SK-N-SH treated with all-trans-retinoic acid at 6 μM for 48 hours (cell line): ENCODE data around the gene ZNF385C.

Source experiments
- ARNTL ChIP-seq: fragments of 450-650 bp; formaldehyde crosslinking; IDR thresholded peaks from 2 replicates; pipeline ENCODE4 v1.5.0; 2020; ENCODE audit warnings: low read depth, mild to moderate bottlenecking, moderate library complexity, borderline replicate concordance
- SNAI2 ChIP-seq: fragments of 250-450 bp; sonication (Bioruptor Pico); IDR thresholded peaks from 2 replicates; pipeline ENCODE4 v1.5.0; 2020; ENCODE audit warnings: mild to moderate bottlenecking, moderate library complexity
- TCF4 ChIP-seq: fragments of 250-450 bp; sonication (Bioruptor Pico); IDR thresholded peaks from 2 replicates; pipeline ENCODE4 v1.8.0; 2021; ENCODE audit warnings: mild to moderate bottlenecking, moderate library complexity, borderline replicate concordance
- TOX ChIP-seq: fragments of 250-450 bp; sonication (Bioruptor Pico); IDR thresholded peaks from 2 replicates; pipeline ENCODE4 v1.8.0; 2021; ENCODE audit warnings: mild to moderate bottlenecking, moderate library complexity, borderline replicate concordance
- ZFP3 ChIP-seq: fragments of 250-450 bp; sonication (Bioruptor Pico); IDR thresholded peaks from 2 replicates; pipeline ENCODE4 v1.5.0; 2020; ENCODE audit warnings: mild to moderate bottlenecking, moderate library complexity
- TF ChIP-seq, protein P1 (sequence below): fragments of 250-450 bp; sonication (Bioruptor Pico); IDR thresholded peaks from 2 replicates; pipeline ENCODE4 v1.8.0; 2020; ENCODE audit warnings: mild to moderate bottlenecking, moderate library complexity, borderline replicate concordance
- TF ChIP-seq, protein P2 (sequence below): fragments of 250-450 bp; sonication (Bioruptor Pico); IDR thresholded peaks from 2 replicates; pipeline ENCODE4 v1.5.1; 2020; ENCODE audit warnings: low read depth, mild to moderate bottlenecking, moderate library complexity

DNA sequence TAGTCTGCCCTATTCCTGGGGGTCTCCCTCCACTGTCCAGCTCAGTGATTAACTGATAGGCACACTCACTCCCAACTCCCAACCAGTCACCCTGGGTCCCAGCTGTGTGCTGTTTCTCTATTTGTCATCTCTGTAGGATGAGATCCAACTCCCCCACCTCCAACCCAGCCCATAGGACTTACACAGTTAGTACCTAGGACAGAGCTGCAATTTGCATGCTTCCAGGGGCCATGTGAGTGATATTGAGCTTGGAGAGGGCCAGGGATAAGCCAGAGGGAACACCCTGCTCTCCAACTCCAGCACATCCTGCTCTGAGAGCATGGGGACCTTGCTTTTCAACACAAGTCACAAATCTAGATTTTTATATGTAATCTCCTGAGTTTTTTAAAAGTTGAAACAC is 56.7 kb downstream of the ZNF385C start:
- TF ChIP-seq, protein P1, sequence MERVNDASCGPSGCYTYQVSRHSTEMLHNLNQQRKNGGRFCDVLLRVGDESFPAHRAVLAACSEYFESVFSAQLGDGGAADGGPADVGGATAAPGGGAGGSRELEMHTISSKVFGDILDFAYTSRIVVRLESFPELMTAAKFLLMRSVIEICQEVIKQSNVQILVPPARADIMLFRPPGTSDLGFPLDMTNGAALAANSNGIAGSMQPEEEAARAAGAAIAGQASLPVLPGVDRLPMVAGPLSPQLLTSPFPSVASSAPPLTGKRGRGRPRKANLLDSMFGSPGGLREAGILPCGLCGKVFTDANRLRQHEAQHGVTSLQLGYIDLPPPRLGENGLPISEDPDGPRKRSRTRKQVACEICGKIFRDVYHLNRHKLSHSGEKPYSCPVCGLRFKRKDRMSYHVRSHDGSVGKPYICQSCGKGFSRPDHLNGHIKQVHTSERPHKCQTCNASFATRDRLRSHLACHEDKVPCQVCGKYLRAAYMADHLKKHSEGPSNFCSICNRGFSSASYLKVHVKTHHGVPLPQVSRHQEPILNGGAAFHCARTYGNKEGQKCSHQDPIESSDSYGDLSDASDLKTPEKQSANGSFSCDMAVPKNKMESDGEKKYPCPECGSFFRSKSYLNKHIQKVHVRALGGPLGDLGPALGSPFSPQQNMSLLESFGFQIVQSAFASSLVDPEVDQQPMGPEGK (CRISPR knock-in tag), result no peak
- no peak for TF ChIP-seq TOX (CRISPR knock-in tag)
- TF ChIP-seq, protein P2, sequence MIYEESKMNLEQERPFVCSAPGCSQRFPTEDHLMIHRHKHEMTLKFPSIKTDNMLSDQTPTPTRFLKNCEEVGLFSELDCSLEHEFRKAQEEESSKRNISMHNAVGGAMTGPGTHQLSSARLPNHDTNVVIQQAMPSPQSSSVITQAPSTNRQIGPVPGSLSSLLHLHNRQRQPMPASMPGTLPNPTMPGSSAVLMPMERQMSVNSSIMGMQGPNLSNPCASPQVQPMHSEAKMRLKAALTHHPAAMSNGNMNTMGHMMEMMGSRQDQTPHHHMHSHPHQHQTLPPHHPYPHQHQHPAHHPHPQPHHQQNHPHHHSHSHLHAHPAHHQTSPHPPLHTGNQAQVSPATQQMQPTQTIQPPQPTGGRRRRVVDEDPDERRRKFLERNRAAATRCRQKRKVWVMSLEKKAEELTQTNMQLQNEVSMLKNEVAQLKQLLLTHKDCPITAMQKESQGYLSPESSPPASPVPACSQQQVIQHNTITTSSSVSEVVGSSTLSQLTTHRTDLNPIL (CRISPR knock-in tag), result no peak
- no peak for TF ChIP-seq TCF4 (CRISPR knock-in tag)
- TF ChIP-seq ARNTL (CRISPR knock-in tag), result no peak
- TF ChIP-seq ZFP3 (CRISPR knock-in tag), result no peak
- TF ChIP-seq SNAI2, result no peak
